Measurements from ENCODE around the gene SMAD3.

Gene SMAD3

DNA sequence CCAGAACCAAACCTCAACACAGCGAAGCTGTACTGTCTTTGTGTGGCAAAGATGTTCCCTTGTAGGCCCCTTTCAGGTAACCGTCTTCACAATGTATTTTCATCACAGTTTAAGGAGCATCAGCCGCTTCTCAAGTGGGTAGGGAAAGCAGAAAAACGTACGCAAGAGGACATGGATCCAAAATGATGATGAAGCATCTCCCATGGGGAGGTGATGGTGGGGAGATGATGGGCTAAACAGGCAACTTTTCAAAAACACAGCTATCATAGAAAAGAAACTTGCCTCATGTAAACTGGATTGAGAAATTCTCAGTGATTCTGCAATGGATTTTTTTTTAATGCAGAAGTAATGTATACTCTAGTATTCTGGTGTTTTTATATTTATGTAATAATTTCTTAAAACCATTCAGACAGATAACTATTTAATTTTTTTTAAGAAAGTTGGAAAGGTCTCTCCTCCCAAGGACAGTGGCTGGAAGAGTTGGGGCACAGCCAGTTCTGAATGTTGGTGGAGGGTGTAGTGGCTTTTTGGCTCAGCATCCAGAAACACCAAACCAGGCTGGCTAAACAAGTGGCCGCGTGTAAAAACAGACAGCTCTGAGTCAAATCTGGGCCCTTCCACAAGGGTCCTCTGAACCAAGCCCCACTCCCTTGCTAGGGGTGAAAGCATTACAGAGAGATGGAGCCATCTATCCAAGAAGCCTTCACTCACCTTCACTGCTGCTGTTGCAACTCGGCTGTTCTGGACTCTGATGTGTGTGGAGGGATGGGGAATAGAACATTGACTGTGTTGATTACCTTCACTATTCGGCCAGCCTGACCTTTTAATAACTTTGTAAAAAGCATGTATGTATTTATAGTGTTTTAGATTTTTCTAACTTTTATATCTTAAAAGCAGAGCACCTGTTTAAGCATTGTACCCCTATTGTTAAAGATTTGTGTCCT lies 129.0 kb downstream of the SMAD3 start:
- no peak for DNase-seq (ENCODE audit: low read depth in 1 of 2, low spot score in 1 of 2)

DNA sequence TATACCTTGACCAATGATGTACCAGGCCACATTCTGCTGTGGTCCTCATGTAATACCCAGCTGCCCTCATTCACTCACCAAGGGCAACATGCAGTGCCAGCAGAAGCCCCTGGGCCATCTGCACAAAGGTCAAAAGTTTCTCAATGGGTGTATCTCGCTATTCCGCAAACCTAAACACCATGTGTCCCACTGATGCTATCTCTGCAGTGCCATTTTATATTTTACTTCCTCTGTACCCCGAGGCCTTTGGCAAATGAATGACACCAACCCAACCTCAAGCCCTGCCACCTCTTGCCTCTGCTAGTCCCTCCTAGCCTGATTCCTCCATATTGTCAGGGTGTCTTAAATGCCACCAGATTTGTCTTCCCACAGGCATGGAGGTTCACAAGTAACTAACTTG lies 129.9 kb downstream of the SMAD3 start:
- DNase-seq (ENCODE audit: low read depth in 1 of 2, low spot score in 1 of 2): no peak

DNA sequence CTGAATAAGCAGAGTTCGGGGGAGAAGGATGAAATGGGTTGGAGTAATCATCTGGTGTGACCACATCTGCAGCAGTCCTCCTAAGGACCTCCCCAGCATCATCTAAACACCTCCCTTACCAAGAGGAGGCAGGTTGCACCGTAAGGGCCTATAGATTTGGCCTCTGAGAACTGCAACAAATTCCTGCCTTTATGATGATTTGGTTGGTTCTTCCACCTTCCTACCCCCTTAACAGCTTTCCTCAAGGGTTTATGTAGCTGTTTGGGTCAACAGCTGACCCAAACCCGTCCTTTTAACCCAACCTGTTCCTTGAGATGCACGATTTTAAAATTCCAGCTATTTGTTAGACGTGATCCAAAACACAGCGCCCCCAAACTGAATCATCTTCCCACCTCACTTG lies 130.8 kb downstream of the SMAD3 start:
- DNase-seq (ENCODE audit: low read depth in 1 of 2, low spot score in 1 of 2): no peak

DNA sequence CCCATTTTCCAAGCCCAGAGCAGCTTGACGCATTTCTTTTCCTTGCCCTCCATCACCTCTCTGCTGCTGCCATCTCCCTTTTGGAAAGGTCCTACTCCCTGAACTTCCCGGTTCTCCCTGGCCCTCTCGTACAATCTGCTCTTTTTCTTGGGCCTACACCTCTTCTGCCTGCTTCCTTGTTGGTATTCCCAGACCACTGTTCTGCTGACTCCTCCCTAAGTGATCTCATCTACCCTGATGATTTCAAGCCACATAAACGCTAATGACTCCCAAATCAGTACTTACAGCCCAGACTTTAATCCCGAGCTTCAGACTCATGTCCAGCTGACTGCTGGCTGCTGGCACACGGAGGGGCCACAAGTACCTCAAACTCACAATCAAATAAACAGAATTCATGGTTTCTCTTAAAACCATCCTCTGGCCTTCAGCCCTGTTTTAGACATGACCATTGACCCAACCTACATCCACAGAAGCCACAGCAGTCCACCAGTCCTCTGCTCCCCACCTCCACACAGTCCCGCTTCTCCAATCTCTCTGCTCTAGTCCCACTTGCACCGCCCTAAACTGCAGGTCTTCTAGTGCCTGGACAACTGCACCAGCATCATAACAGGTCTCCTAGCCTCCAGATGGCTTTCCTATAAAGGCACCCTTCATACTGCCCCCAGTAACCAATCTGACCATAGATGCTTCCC lies 131.4 kb downstream of the SMAD3 start:
- DNase-seq (ENCODE audit: low read depth in 1 of 2, low spot score in 1 of 2): no peak

DNA sequence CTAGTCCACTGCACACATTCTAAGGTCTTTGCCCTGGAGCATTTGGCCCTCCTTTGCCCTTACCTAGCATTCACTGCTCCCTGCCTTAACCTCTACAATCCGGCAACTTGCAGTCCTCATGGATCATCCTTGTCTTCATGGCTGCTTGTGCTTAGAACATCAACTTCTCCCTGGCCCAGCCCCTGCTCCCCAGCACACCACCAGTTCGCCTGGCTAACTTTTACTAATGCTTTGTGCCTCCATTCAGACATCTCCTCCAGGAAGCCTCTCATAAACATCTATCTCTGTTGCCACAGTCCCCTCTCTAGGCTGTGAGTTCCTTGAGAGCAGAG lies 131.9 kb downstream of the SMAD3 start:
- no peak for DNase-seq (ENCODE audit: low read depth in 1 of 2, low spot score in 1 of 2)

DNA sequence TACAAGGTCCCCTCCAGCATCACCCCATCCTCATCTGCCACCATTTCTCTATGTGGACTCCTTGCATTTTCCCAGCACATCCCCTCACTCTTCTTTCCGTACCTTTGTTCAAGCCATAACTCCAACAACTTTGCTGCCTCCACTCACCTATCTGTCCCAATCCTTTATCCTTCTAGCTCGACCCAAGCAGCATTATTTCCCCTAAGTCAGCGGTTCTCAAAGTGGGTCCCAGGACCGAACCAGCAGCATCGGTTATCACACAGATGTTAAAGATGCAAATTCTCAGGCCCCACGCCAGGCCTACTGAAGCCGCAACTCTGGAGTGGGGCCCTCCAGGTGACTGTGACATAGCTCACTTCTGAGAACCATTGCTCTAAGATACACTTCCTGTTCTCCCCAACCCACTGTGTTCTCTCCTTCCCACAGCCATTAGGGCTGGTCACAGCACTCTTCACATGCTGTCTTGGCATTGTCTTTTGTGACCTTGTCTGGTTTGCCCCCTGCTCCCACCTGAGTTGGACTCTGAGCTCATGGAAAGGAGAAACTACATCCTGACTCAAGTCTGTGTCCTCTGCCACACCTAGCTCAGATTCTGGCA lies 132.9 kb downstream of the SMAD3 start:
- DNase-seq (ENCODE audit: low read depth in 1 of 2, low spot score in 1 of 2): no peak

DNA sequence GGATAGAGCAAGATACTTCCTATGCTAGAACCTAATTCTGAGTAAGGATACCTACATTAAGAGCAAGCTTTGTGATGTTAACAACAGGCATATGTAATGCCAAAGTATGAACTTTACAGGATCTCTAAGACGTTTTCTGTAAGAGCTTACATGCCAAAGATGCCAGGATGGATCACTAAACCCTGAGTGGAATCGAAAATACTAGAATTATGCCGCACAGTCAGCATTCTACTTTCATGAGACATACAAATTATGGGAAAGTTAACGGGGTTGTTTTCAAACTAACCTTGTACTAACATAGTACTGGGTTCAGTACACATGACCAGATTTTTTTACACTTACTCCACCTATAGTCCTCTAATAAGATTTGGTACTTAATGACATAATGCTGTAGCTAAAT lies 134.0 kb downstream of the SMAD3 start:
- DNase-seq (ENCODE audit: low read depth in 1 of 2, low spot score in 1 of 2): no peak

DNA sequence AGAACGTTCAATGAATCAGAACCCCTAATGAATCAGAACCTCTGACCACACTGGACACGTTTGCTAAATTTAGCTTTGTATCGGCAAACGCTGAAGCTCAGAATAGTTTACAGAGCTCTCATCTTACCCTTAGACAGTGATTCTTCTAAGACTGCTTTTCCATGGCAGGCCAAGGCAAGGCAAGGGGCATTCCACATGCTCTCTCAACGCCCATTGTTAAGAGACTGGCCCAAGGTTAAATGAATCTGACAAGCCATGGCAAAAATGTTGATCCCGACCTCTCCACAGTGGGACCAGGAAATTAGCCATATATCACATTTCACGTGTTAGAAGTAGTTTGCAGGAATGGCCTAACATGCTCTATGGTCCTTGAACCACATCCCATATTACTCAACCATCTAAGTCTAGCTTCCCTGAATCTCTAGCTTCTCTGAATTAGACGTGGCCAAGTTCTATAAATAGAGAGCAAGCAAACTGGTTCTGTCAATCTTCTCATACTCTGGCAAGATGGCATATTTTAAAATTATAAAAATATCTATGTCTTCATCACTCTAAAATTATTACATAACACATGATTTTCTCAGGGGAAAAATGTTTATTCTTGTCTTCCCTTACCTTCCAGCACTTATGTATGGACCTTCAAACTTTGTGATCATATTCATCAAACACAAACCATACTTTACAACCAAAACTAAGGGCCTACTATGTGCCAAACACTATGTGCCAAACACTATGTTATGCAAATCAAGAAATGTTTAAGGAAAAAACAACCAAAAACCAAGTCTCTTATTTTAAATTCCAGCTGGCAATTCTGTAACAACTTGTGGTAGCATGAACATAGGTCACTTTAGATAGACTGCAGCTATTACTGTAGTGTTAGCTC lies 134.7 kb downstream of the SMAD3 start:
- DNase-seq (ENCODE audit: low read depth in 1 of 2, low spot score in 1 of 2): no peak

DNA sequence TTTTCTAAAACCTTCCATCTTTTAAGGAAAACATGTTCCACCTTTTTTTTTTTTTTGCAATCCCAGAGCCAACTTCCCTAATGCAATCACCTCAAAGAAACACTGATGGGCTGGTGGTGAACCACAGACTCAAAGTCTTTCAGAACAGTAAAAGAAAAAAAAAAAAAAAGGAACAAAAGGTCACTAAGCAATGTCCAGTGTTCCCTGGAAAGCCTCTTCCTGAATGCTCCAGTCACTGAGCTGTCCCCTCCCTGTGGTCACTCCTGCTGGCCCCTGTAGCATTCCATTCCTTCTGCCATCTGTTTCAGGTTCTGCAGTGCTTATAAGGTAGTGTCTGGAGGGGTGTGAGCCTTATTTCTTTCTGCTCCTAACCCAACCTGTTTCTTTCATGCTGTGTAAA lies 135.7 kb downstream of the SMAD3 start:
- DNase-seq (ENCODE audit: low read depth in 1 of 2, low spot score in 1 of 2): no peak

DNA sequence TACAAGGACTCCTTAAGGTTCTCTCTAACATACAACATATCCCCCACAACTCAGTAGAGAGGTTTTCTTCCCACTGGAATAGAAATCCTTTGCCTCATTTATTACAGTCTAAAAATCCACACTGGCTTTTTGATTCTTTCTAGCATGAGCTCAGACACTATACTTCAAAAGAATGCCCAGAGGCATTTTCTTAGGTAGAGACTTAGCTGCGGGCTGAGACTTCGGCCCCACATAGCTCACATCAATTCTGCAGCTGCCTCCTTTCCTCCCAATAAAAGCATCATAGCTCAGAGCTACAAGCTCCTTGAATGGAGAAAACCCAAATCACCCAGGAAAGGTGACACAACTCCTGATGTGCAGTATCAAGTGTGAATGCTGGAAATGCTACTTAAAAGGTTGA lies 136.7 kb downstream of the SMAD3 start:
- no peak for DNase-seq (ENCODE audit: low read depth in 1 of 2, low spot score in 1 of 2)

DNA sequence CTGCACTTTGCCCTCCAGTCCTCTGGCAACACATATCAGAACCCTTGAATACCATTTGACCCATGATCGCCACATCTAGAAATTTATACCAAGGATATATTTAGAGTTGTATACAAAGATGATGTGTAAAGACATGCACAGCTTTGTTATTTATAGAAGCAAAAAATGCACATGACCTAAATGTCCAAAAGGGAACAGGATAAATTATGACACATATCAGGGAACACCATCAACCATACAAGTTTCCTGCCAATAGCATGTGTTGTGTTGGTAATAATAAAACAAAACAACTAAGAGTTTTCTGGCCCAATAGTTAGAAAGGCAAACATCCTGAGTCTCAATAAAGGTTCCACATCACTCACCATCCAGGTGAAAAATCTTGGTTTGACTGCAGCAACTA lies 137.6 kb downstream of the SMAD3 start:
- DNase-seq (ENCODE audit: low read depth in 1 of 2, low spot score in 1 of 2): no peak

DNA sequence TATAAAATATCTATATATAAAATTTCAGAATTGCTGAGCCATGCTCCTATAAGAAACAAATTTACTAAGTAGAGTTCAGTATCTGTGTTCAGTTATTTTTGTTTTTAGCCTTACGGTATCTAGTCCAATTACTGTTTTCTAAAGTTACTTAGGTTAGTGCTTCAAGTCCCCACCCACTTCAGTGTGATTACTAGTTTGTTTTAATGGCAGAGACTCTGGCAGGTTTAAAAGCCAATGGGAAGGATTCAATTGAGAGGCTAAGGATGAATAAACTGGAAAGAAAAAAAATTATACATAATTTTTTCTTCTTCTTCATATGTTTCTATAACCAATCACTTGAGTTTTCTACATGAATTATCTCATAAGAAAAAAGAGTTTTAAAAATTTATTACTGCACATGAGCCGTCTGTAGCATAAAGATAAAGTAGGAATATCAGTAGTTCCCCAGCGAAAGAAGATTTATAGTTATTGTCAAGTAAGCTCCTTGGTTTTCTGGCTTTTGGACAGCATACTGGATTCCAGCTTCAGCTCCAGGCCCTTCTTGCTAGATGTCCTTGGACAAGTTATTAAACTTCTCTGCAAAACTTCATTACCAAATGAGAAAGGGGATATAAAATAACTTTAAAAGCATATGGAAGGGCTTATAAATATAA lies 142.3 kb downstream of the SMAD3 start:
- no peak for DNase-seq (ENCODE audit: low read depth in 1 of 2, low spot score in 1 of 2)

DNA sequence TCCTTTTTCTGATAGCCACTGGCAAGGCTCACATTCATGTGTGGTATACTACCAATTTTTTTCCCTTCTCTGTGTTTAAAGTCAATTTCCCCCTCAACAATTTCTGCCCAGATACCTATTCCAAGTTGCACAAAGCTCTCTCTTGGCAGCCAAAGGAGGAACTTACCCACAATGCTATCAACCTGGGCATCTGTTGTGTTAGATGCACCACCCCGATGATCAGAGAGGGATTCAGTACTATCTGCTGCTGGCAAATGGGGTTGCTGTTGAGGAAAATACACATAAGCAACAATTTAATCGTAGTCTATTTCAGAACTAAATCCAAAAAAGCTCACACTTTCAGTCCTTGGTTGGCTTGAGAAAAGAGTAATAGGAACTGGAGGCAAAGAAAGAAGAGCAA lies 143.0 kb downstream of the SMAD3 start:
- DNase-seq (ENCODE audit: low read depth in 1 of 2, low spot score in 1 of 2): no peak

DNA sequence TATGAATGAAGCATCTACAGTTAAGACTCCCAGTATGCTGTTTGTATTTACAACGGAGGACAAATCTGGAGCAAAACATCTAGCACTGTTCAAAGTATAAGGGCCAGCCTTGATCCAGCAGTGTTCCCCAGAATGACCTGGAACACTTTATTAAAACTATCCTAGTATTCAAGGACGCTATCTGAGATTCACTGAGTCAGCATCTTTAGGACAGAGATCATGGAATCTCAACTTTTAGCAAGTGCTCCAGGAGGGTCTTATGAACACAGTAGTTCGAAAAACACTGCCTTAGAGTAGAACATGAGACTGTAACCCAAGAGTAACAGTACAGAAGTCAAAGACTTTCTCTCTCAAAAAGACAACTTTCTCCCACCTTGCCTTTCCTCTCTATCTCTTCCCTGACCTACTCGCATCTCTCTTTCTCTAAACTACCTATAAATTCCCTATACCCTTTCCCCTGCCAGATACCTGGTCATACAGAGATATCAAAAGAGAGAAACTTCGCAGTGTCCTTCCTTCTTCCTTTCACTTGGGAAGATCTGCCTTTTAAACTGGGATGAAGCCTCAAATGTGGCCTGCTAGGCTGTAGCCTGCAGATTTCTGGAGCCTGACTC lies 145.3 kb downstream of the SMAD3 start:
- no peak for DNase-seq (ENCODE audit: low read depth in 1 of 2, low spot score in 1 of 2)

DNA sequence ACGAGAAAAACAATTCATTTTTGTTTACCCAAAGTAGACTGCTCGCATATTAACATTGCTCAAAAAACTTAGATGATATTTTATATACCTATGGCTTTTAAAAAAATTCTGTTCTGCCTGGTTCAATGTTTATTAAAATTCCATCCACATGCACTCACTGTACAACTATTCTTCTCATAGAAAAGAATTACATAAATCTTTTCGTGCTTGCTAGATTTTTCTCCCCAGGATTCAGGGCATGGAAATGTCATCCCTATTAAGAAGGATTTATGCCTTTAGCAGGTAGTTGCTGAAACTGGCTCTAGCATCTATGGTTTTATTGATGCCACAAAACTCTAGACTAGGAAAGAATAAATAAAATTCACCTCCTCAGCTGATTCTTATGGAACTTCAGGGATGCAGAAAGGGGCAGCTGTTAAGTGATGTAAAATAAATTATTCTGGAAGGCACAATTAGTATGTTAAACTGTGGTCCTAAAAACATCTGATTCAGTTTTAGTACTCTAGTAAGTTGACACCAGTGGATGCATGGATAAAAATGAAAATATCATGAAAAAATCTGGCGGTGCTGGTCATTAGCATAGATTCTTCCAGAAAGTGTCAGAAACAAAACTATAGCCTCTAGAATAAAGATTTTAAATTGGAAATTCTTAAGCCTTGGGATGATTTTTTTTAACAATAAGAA lies 147.4 kb downstream of the SMAD3 start:
- DNase-seq (ENCODE audit: low read depth in 1 of 2, low spot score in 1 of 2): no peak

DNA sequence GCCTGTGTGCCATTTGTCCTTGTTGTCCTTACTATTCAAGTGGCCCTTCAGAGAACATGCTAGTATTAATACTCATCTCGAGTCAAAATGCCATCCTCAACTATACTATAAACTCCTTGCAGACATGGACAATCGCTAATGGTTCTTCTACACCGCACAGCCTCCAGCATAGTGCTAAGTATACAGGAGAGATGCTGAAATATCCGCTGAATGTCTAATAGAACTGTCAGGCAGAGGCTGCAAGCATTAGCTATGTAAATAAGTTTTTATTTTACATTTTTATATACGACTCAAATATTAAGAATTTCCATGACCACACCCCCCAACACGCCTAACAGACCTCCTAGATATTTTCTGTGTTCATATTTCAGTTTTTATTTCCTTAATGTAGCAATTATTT lies 149.7 kb downstream of the SMAD3 start:
- no peak for DNase-seq (ENCODE audit: low read depth in 1 of 2, low spot score in 1 of 2)

DNA sequence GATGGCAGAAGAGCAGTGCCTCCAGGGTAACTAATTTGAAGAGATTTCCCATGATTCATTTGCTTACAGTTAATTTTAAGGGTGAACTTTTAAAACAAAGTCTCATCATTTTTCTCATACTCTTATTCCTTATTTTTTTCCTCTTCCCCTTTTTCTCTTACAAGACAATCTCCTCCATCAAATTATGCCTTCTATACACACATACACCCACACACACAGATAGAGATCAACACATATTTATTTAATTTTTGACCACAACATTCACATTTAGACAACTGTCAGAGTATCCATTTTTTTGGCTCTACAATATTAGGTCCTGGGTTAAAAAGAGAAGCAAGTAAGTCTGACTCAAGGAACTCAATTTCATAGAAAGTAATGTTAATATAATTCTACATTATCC lies 151.5 kb downstream of the SMAD3 start:
- DNase-seq (ENCODE audit: low read depth in 1 of 2, low spot score in 1 of 2): no peak

DNA sequence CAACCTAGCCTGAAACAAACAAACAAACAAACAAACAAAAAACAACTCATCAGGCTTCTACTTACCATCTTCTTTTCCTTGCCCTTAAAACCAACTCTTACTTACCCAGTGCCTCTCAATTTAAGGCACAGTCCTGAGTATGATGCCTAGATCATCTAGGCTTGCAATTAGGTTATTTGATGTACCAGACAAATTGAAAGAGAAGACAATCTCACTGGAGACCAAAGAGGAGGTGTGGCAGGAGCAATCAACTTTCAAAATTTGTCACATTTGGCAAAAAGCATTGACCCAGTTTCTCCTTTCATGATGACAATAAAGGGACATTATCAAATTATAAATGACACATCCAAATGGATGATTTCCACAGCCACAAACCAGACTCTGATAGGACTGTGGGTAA lies 153.0 kb downstream of the SMAD3 start:
- no peak for DNase-seq (ENCODE audit: low read depth in 1 of 2, low spot score in 1 of 2)

DNA sequence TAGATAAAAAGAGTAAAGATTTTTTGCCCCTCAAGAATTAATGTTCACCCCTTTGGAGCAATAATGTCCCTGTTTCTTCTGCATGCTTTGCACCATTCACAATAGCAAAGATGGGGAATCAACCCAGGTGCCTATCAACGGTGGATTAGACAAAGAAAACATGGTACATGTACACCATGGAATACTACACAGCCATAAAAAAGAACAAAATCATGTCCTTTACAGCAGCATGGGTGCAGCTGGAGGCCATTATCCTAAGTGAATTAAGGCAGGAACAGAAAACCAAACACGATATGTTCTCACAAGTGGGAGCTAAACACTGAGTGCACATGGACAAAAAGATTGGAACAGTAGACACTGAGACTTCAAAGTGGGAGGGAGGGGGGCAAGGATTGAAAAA lies 153.9 kb downstream of the SMAD3 start:
- DNase-seq (ENCODE audit: low read depth in 1 of 2, low spot score in 1 of 2): no peak

DNA sequence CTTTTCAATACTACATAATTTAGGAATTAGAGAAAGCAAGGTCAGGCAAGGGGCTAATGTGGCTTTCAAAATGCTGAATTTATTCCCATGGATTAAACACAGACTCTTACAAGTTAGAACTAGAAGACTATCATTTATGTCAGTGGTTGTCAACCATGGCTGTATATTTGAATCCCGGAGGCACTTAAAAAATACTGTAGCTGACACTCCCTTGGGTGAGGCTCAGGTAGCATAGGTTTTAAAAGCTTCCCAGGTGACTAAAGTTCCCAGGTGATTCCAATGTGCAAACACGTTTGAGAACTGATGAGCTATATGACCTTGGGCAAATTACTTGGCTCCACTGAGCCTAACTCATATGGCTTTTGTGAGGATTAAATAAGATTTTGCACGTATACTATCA lies 159.5 kb downstream of the SMAD3 start:
- DNase-seq (ENCODE audit: low read depth in 1 of 2, low spot score in 1 of 2): no peak

Measured in activated CD4-positive, alpha-beta T cell treated with anti-CD3 and anti-CD28 coated beads, Interleukin-2, amount 50 U/mL, for 24 hours (primary cell).